GM23338 (cell line): ENCODE results near the gene MOGAT1. TPM values are rescaled to one million over a fixed set of nuclear protein-coding genes. Genes with fewer than 3 reads are reported as not detected.
"Not testable (repeated sequence)": the region's sequence is repeated elsewhere in the genome, so short reads cannot be mapped to it uniquely, and the experiment has no call there.

Experiments
- ATAC-seq: fragments of 200-7000 bp; cut with Tn5 transposase; 3 replicates; pipeline ENCODE4 v1.9.1; 2020
- DNase-seq: peaks from one replicate; pipeline ENCODE4 v3.0.0-alpha.2; 2015; ENCODE audit warnings: low spot score
- H2AFZ ChIP-seq: fragments of 200-600 bp; sonication (generic); 2 replicates; pipeline ENCODE4 v1.8.0; 2016; ENCODE audit warnings: antibody characterized with exemption, mild to moderate bottlenecking, moderate library complexity
- H3F3A ChIP-seq: fragments of 200-600 bp; sonication (generic); replicated peaks from 2 replicates; pipeline ENCODE4 v1.8.0; 2017; ENCODE audit warnings: antibody characterized with exemption, mixed run types, low read depth
- H3K27ac ChIP-seq: fragments of 200-600 bp; sonication (generic); 2 replicates; pipeline ENCODE4 v1.6.1; 2016; ENCODE audit warnings: low read depth
- H3K27me3 ChIP-seq: fragments of 200-600 bp; sonication (generic); 2 replicates; pipeline ENCODE4 v1.8.0; 2016; ENCODE audit warnings: mild to moderate bottlenecking, mixed run types, moderate library complexity; ENCODE audit not compliant: insufficient read depth
- H3K36me3 ChIP-seq: fragments of 200-600 bp; sonication (generic); 2 replicates; pipeline ENCODE4 v1.8.0; 2016; ENCODE audit warnings: mild to moderate bottlenecking; ENCODE audit not compliant: insufficient read depth
- H3K4me1 ChIP-seq: fragments of 200-600 bp; sonication (generic); 2 replicates; pipeline ENCODE4 v1.8.0; 2016; ENCODE audit warnings: mild to moderate bottlenecking, moderate library complexity; ENCODE audit not compliant: insufficient read depth
- H3K4me2 ChIP-seq: fragments of 200-600 bp; sonication (generic); 2 replicates; pipeline ENCODE4 v1.7.1; 2017; ENCODE audit warnings: mixed run types
- H3K4me3 ChIP-seq: fragments of 200-600 bp; sonication (generic); 2 replicates; pipeline ENCODE4 v1.6.1; 2016; ENCODE audit warnings: mixed run types
- H3K79me2 ChIP-seq: fragments of 200-600 bp; sonication (generic); replicated peaks from 2 replicates; pipeline ENCODE4 v1.8.0; 2017; ENCODE audit warnings: mild to moderate bottlenecking; ENCODE audit not compliant: insufficient read depth
- H3K9me2 ChIP-seq: fragments of 200-600 bp; sonication (generic); 2 replicates; pipeline ENCODE4 v1.8.0; 2017; ENCODE audit not compliant: insufficient read depth
- H4K20me1 ChIP-seq: fragments of 200-600 bp; sonication (generic); replicated peaks from 2 replicates; pipeline ENCODE4 v1.8.0; 2017; ENCODE audit warnings: mild to moderate bottlenecking; ENCODE audit not compliant: insufficient read depth
- H3K27ac Mint-ChIP-seq: 2 replicates; pipeline ENCODE4 v1.8.0; 2020; ENCODE audit warnings: inconsistent platforms, mild to moderate bottlenecking, moderate library complexity, mixed read lengths
- H3K27me3 Mint-ChIP-seq: 3 replicates; pipeline ENCODE4 v1.8.0; 2022; ENCODE audit warnings: low read depth, mild to moderate bottlenecking, moderate library complexity, mixed read lengths, inconsistent platforms; ENCODE audit not compliant: insufficient read depth, poor library complexity
- H3K36me3 Mint-ChIP-seq: 3 replicates; pipeline ENCODE4 v1.8.0; 2021; ENCODE audit warnings: low read depth, mild to moderate bottlenecking, inconsistent platforms, moderate library complexity, mixed read lengths
- H3K4me1 Mint-ChIP-seq: 3 replicates; pipeline ENCODE4 v1.8.0; 2020; ENCODE audit warnings: mild to moderate bottlenecking, inconsistent platforms, mixed read lengths
- H3K4me3 Mint-ChIP-seq: 3 replicates; pipeline ENCODE4 v1.8.0; 2021; ENCODE audit warnings: moderate library complexity, mild to moderate bottlenecking, inconsistent platforms, mixed read lengths
- H3K9me3 Mint-ChIP-seq: 3 replicates; pipeline ENCODE4 v1.8.0; 2020; ENCODE audit warnings: moderate library complexity, mild to moderate bottlenecking, inconsistent platforms, mixed read lengths
- CREB1 ChIP-seq: fragments of 250-450 bp; sonication (Bioruptor Pico); IDR thresholded peaks from 2 replicates; pipeline ENCODE4 v1.5.0; 2020; ENCODE audit warnings: low read depth, mild to moderate bottlenecking, moderate library complexity
- ETS1 ChIP-seq: IDR thresholded peaks from 2 replicates; pipeline ENCODE4 v1.6.1; 2016; ENCODE audit warnings: antibody characterized with exemption
- EZH2 ChIP-seq: fragments of 200-600 bp; sonication (generic); IDR thresholded peaks from one replicate; pipeline ENCODE4 v1.8.0; 2017; ENCODE audit warnings: antibody characterized with exemption, mild to moderate bottlenecking, low read depth; ENCODE audit not compliant: unreplicated experiment
- NANOG ChIP-seq: IDR thresholded peaks from 2 replicates; pipeline ENCODE4 v1.6.1; 2016; ENCODE audit warnings: antibody characterized with exemption, borderline replicate concordance
- POLR2AphosphoS5 ChIP-seq: IDR thresholded peaks from 2 replicates; pipeline ENCODE4 v1.6.1; 2016; ENCODE audit warnings: antibody characterized with exemption, low read depth
- REST ChIP-seq: IDR thresholded peaks from one replicate; pipeline ENCODE4 v1.6.1; 2018; ENCODE audit warnings: antibody characterized with exemption; ENCODE audit not compliant: unreplicated experiment
- ZNF114 ChIP-seq: fragments of 250-450 bp; sonication (Bioruptor Pico); IDR thresholded peaks from 2 replicates; pipeline ENCODE4 v1.5.0; 2020; ENCODE audit warnings: mild to moderate bottlenecking, moderate library complexity
- polyA plus RNA-seq: library from polyadenylated mRNA; unstranded; fragments of >200 nt; fragmentation: Nextera tagmentation; extraction: Ambion mirVana; gene quantifications from 2 replicates; pipeline ENCODE4 v1.2.1, GENCODE V29; 2016
- total RNA-seq: library from RNA; depleted of rRNA; stranded (reverse); fragments of >200 nt; shearing (Covaris generic); gene quantifications from 2 replicates; pipeline ENCODE4 v1.2.3, GENCODE V29; 2014

The MOGAT1 gene
- total and polyA plus RNA-seq, 2 experiments from 2014 or later = 0.86 to 0.94 TPM

GRCh38 chr2:222714361-222715241, 43.1 kb downstream of the MOGAT1 start (continued):
- TF ChIP-seq ETS1 (no peak), CREB1 (CRISPR knock-in tag) (no peak), ZNF114 (CRISPR knock-in tag) (no peak), REST (no peak), EZH2 (no peak), POLR2AphosphoS5 (no peak)

GRCh38 chr2:222715742-222716141, 44.3 kb downstream of the MOGAT1 start:
- Mint-ChIP-seq H3K27ac (no peak overlapping the region), H3K9me3 (peaks cover 14% of the 10 kb centered on the region), H3K36me3 (peaks cover 15% of the 10 kb centered on the region), H3K4me3 (no peak overlapping the region), H3K4me1 (peaks cover 7% of the 10 kb centered on the region; the same call in 2 of the 3 replicates), H3K27me3 (no peaks in the 10 kb centered on the region)
- H3K4me1 ChIP-seq = no peaks in the 10 kb centered on the region
- H3F3A ChIP-seq = no peaks in the 10 kb centered on the region
- TF ChIP-seq ETS1 (no peak), NANOG (no peak)
- H2AFZ ChIP-seq = no peak overlapping the region
- H3K79me2 ChIP-seq = no peaks in the 10 kb centered on the region
- H4K20me1 ChIP-seq = no peaks in the 10 kb centered on the region
- no peaks in the 10 kb centered on the region for H3K27me3 ChIP-seq
- no peak for ATAC-seq
- H3K36me3 ChIP-seq = no peaks in the 10 kb centered on the region
- H3K9me2 ChIP-seq = no peaks in the 10 kb centered on the region
- H3K4me2 ChIP-seq = no peak overlapping the region
- DNase-seq = no peak
- no peak overlapping the region for H3K4me3 ChIP-seq
- H3K27ac ChIP-seq = no peak overlapping the region

GRCh38 chr2:222719787-222720186, 48.3 kb downstream of the MOGAT1 start:
- not testable (repeated sequence) for H3K4me3 Mint-ChIP-seq, H3K27ac Mint-ChIP-seq

GRCh38 chr2:222721597-222721996, 50.1 kb downstream of the MOGAT1 start:
- peaks cover 24% of the 10 kb centered on the region for H3K9me3 Mint-ChIP-seq
- ATAC-seq, H3K27me3 ChIP-seq, H3K27me3 Mint-ChIP-seq, H3K4me3 Mint-ChIP-seq, H3K27ac Mint-ChIP-seq, H3K27ac ChIP-seq, H3K4me3 ChIP-seq, H3K79me2 ChIP-seq, H3K4me2 ChIP-seq, H3K4me1 Mint-ChIP-seq, H3K4me1 ChIP-seq, H2AFZ ChIP-seq, H3K9me2 ChIP-seq, H3F3A ChIP-seq, DNase-seq, H4K20me1 ChIP-seq, H3K36me3 ChIP-seq: not testable (repeated sequence)
- peaks cover 27% of the 10 kb centered on the region for H3K36me3 Mint-ChIP-seq

More at GRCh38 chr2:222719787-222720186, 48.3 kb downstream of the MOGAT1 start:
- not testable (repeated sequence) for H3K27ac ChIP-seq, ATAC-seq, DNase-seq, H4K20me1 ChIP-seq, H3K36me3 ChIP-seq, H3K4me1 Mint-ChIP-seq, H3K27me3 Mint-ChIP-seq, H3K27me3 ChIP-seq, H3K4me3 ChIP-seq, H3K4me1 ChIP-seq, H3K4me2 ChIP-seq, H3F3A ChIP-seq, H3K9me2 ChIP-seq, H2AFZ ChIP-seq, H3K79me2 ChIP-seq
- H3K36me3 Mint-ChIP-seq = peaks cover 27% of the 10 kb centered on the region
- H3K9me3 Mint-ChIP-seq = peaks cover 24% of the 10 kb centered on the region
